Measurements from ENCODE around the gene INO80D.
A peak's percentile ranks its signal among the peaks of the same experiment; 100 is the strongest.

INO80D gene

DNA sequence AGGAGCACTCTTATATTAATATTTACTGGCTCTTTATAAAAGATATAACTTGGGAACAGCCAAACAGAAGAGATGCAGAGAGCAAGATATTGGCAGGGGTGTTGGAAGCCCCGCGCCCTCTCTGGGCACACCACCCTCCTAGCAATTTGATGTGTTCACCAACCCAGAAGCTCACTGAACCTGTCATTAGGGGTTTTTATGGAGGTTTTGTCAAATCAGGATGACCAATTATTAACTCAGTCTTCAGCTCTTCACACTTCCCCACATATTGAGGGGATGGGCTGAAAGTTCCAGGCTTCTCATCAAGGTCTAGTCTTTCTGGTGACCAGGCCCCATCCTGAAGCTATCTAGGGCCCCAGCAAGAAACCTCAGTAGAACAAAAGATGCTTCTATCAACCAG is 10.9 kb upstream of the INO80D start:
- DNase-seq (ENCODE audit: low read depth), result no peak
- no peak overlapping the region for H3K4me3 ChIP-seq (ENCODE audit: low read length)
- TF ChIP-seq, protein P1, sequence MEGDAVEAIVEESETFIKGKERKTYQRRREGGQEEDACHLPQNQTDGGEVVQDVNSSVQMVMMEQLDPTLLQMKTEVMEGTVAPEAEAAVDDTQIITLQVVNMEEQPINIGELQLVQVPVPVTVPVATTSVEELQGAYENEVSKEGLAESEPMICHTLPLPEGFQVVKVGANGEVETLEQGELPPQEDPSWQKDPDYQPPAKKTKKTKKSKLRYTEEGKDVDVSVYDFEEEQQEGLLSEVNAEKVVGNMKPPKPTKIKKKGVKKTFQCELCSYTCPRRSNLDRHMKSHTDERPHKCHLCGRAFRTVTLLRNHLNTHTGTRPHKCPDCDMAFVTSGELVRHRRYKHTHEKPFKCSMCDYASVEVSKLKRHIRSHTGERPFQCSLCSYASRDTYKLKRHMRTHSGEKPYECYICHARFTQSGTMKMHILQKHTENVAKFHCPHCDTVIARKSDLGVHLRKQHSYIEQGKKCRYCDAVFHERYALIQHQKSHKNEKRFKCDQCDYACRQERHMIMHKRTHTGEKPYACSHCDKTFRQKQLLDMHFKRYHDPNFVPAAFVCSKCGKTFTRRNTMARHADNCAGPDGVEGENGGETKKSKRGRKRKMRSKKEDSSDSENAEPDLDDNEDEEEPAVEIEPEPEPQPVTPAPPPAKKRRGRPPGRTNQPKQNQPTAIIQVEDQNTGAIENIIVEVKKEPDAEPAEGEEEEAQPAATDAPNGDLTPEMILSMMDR (conservative IDR thresholded peaks at IDR 0.05; ENCODE audit: low read depth, low read length), result no peak

DNA sequence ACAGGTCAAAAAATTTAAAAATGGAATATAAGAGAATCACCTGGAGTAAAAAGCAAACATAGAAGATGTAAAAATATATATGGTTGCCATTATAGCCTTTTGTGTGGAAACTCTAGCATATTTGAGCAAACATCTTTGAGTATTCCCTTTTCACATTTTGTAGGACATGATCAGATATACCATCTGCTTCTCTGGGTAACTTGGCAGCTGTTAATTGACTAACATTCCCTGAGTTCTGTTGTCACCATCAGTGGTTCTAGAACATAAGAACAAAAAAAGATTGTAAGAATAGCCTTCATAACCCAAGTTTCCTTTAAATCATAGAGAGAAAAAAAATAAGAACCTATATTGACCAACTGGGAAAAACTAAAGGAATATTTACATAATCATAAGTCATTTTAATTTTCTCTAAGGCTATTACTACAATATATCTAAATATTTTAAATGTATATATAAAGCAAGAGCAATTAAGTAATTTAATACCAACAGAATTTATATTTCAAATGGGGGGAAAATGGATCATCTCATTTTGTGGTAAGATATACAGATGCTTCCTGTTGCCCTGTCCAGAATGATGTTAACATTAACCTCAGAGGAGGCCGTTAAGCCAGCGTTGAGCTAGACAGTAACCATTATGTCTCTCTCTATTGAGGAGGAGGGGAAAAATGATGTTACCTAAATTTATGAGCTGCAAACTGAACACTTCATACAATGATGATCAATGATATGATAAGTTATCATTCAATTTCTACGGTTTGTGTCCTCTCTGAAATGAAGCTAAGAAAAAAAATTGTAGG is 9.8 kb upstream of the INO80D start:
- TF ChIP-seq, protein P1 (conservative IDR thresholded peaks at IDR 0.05; ENCODE audit: low read depth, low read length), result no peak
- H3K4me3 ChIP-seq (ENCODE audit: low read length), result no peak overlapping the region
- DNase-seq (ENCODE audit: low read depth), result no peak

DNA sequence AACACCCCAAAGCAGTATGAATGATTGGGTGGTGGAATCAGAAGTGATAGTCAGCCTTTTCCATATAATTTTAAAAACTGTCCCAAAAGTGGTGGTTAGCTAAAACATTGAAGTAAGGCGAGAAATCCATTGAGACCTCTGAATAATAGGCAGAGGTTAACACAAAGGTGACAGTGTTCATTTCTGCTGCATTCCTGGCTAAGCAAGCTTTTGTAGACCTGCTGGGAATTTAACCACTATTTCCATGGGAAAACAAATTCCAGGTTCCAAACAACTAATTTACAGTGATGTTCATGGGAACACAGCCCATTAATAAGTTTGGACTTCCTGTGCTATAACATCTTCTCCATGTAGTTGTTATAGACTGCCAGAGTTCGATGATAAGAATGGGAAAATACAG is 6.3 kb upstream of the INO80D start:
- no peak overlapping the region for H3K4me3 ChIP-seq (ENCODE audit: low read length)
- TF ChIP-seq, protein P1 (conservative IDR thresholded peaks at IDR 0.05; ENCODE audit: low read depth, low read length), result no peak
- no peak for DNase-seq (ENCODE audit: low read depth)

DNA sequence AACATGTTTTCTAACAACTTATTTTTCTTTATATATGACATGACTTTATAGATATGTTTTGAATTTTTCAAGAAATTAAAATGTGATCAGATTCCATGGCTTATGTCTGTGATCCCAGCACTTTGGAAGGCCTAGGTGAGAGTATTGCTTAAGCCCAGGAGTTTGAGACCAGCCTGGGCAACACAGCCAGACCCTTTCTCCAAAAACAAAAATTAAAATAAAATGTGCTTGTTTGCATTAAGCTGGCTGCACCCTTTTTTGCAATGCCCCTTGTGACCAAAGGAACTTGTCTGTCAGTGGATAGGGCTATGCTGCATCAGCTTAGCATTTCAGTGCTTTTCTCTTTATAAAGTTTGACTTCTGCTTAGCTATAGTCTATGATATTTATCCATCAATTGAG is 2.3 kb upstream of the INO80D start:
- no peak overlapping the region for H3K4me3 ChIP-seq (ENCODE audit: low read length)
- TF ChIP-seq, protein P1 (conservative IDR thresholded peaks at IDR 0.05; ENCODE audit: low read depth, low read length), result no peak
- no peak for DNase-seq (ENCODE audit: low read depth)

DNA sequence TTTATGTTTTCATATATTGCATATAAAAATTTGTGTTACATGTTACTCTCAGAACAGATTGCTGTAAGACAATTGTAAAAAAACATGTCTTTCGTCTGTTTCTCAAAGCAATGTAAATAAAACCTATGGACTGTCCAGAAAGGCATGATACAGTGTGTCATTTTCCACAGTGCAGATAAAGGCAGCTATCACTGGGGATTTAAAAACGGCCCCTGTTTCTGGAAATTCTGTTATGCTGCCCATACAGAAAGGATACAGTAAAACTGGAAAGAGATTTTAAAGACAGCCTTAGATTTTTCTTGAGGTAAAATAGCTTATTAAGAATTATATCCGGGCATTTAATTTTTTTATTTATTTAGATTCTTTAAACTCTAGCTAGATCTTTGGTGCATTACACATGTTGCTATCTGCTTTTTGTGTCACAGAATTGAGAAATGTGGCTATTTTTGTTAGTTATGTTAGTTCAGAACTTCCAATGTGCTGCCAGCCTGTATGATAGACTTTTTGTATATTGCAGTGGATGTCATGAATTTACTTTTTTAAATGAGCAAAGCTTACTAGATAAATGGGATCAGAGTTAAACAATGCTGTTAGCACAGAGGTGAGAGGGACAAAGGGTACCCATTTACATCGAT is 859 bp upstream of the INO80D start:
- DNase-seq (ENCODE audit: low read depth), result no peak
- H3K4me3 ChIP-seq (ENCODE audit: low read length), result peak overlapping the region; percentile 92
- TF ChIP-seq, protein P1 (conservative IDR thresholded peaks at IDR 0.05; ENCODE audit: low read depth, low read length), result no peak

DNA sequence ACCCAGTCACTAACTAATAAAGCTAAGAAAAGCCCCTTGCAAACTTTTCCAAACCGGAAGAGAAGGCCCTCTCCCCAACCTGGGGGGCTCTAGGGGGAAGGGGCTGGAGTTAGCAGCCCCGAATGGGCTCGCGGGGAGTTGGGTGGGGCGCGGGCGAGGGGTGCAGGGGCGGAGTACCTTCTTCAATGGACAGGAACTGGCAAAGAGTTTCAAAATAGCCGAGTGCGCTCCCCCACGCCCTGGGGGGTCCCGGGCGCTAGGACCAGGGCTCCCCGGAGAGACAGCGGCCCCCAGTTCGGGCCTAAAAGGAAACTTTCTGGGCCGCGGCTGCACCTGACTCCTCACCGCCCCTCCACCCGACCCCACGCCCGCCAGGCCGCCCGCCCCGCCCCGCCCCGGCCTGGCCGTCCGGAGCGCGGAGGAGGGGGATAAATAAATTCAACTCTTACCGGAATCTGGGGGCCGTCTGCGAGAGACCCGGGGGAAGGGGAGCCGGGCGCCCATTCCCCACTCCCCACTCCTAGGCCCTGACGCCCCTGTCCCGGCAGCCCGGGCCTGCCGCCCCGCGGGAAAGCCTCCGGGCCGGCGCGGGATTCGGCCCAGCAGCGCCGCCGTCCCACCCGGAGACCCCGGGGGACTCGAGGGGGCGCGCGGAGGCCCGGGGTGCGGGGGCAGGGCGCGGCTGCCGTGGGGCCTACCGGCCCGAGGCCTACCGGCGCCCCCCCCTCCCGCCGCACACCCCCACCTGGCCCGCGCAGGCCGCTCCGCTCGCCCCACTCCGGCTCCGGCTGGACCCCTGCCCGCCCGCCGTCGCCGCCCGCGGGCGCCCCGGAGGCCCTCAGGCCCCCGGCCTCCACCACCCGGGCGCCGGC is 868 bp downstream of the INO80D start:
- no peak for DNase-seq (ENCODE audit: low read depth)
- TF ChIP-seq, protein P1 (conservative IDR thresholded peaks at IDR 0.05; ENCODE audit: low read depth, low read length), result no peak
- H3K4me3 ChIP-seq (ENCODE audit: low read length), result peak overlapping the region; percentile 92
